K562 (cell line): ENCODE results near the gene PLP2. TPM values are rescaled to one million over a fixed set of nuclear protein-coding genes. Genes with fewer than 3 reads are reported as not detected.

Source experiments
- AFF1 ChIP-seq, 2 experiments: fragments of 450-650 bp; IDR thresholded peaks; 2 replicates each; pipeline ENCODE4 v1.6.1; 2018; ENCODE audit warnings: mild to moderate bottlenecking in 2 of 2, low read depth in 1 of 2; ENCODE audit not compliant: partially characterized antibody in 2 of 2
- ARHGAP35 ChIP-seq: fragments of 450-650 bp; IDR thresholded peaks from 2 replicates; pipeline ENCODE4 v1.6.1; 2018; ENCODE audit not compliant: partially characterized antibody
- DLX4 ChIP-seq: fragments of 250-450 bp; sonication (Bioruptor Pico); IDR thresholded peaks from 2 replicates; pipeline ENCODE4 v1.6.1; 2021; ENCODE audit warnings: mild to moderate bottlenecking
- FOSL1 ChIP-seq: fragments of 200-800 bp; sonication (Bioruptor generic); conservative IDR thresholded peaks from 2 replicates; pipeline ENCODE4 v1.6.1; 2016; ENCODE audit warnings: missing genetic modification characterization, missing compliant biosample characterization
- MCM3 ChIP-seq: fragments of 450-650 bp; IDR thresholded peaks from 2 replicates; pipeline ENCODE4 v1.6.1; 2016
- MEF2D ChIP-seq: conservative IDR thresholded peaks from 2 replicates; pipeline ENCODE4 v1.6.1; 2016; ENCODE audit warnings: low read depth, missing genetic modification characterization, missing compliant biosample characterization
- PATZ1 ChIP-seq: fragments of 250-450 bp; sonication (Bioruptor Pico); IDR thresholded peaks from 2 replicates; pipeline ENCODE4 v1.5.0; 2020; ENCODE audit warnings: mild to moderate bottlenecking, borderline replicate concordance
- POLR2G ChIP-seq: fragments of 200-400 bp; formaldehyde crosslinking; IDR thresholded peaks from 2 replicates; pipeline ENCODE4 v1.6.1; 2017; ENCODE audit warnings: low read depth, mild to moderate bottlenecking, antibody characterized with exemption, low read length, moderate library complexity
- RBM22 ChIP-seq: fragments of 200-400 bp; formaldehyde crosslinking; IDR thresholded peaks from 2 replicates; pipeline ENCODE4 v1.6.1; 2018; ENCODE audit warnings: low read length, low read depth; ENCODE audit not compliant: poor library complexity, severe bottlenecking
- RUNX1 ChIP-seq: sonication (generic); IDR thresholded peaks from 2 replicates; pipeline ENCODE4 v1.6.1; 2016; ENCODE audit warnings: antibody characterized with exemption, low read depth
- TARDBP ChIP-seq: fragments of 450-650 bp; IDR thresholded peaks from 2 replicates; pipeline ENCODE4 v1.6.1; 2016
- TEAD4 ChIP-seq, 2 experiments: sonication (generic) in 1 of 2; formaldehyde crosslinking in 1 of 2; IDR thresholded peaks; 2 replicates each; pipeline versions ENCODE4 v1.6.1 to v1.8.0; 2012 to 2022; ENCODE audit warnings: borderline replicate concordance in 1 of 2, inconsistent platforms in 1 of 2, low read length in 1 of 2, mild to moderate bottlenecking in 1 of 2, missing genetic modification reagents in 1 of 2
- ZBTB33 ChIP-seq: sonication (generic); formaldehyde crosslinking; IDR thresholded peaks from 2 replicates; pipeline ENCODE4 v1.8.1; 2023; ENCODE audit warnings: mild to moderate bottlenecking, missing genetic modification reagents
- ZNF518B ChIP-seq: fragments of 250-450 bp; sonication (Bioruptor Pico); IDR thresholded peaks from 2 replicates; pipeline ENCODE4 v1.5.0; 2021; ENCODE audit warnings: mild to moderate bottlenecking, moderate library complexity
- polyA plus RNA-seq, 8 experiments: library from polyadenylated mRNA; depleted of rRNA in 4 of 8; stranded (reverse) in 5 of 8; unstranded in 3 of 8; fragments of >200 nt; fragmentation: Nextera tagmentation in 2 of 8; fragmentation: Illumina TruSeq in 1 of 8; extraction: Ambion mirVana in 2 of 8; extraction: Trizol in 1 of 8; gene quantifications; 2 replicates each; pipeline versions ENCODE4 v1.2.1 to v1.2.3, GENCODE V29; 2011 to 2014; ENCODE audit warnings: inconsistent platforms in 1 of 8, missing spikeins in 1 of 8
- total RNA-seq, 7 experiments: library from RNA; depleted of rRNA in 6 of 7; stranded (reverse); fragments of >200 nt in 6 of 7; fragmentation: Illumina TruSeq in 2 of 7; extraction: Trizol in 2 of 7; gene quantifications; 2 replicates each; pipeline versions ENCODE4 v1.2.1 to v1.2.3, GENCODE V29; 2011 to 2021; ENCODE audit warnings: low replicate concordance in 1 of 7

PLP2 gene
- total and polyA plus RNA-seq, 9 of the 15 experiments (the other 6 are each of a cell fraction or from before 2014, with no cell fraction given) = 34.7 to 236 (median 112) TPM

- no peak for TF ChIP-seq PATZ1
- peak; percentile 93 for TF ChIP-seq ZBTB33
- TF ChIP-seq POLR2G = peak; percentile 47; the same call in 1 of the 2 replicates
- no peak for TF ChIP-seq TARDBP
- TF ChIP-seq RBM22 = peak; percentile 21
- TF ChIP-seq FOSL1 (tag) = no peak
- no peak for TF ChIP-seq MEF2D (tag)
- no peak for TF ChIP-seq DLX4 (CRISPR knock-in tag)
- no peak for TF ChIP-seq ARHGAP35
- no peak for TF ChIP-seq MCM3
- no peak for TF ChIP-seq TEAD4 (IDR thresholded peaks at IDR 0.05; ENCODE audit: low read length)
- TF ChIP-seq TEAD4 (CRISPR knock-in tag; IDR thresholded peaks at IDR 0.05; ENCODE audit: borderline replicate concordance) = no peak
- TF ChIP-seq AFF1 (IDR thresholded peaks at IDR 0.05; ENCODE audit: low read depth in 1 of 2, partially characterized antibody in 2 of 2) = no peak
- TF ChIP-seq RUNX1 = no peak
- TF ChIP-seq ZNF518B (CRISPR knock-in tag) = no peak
Observed at GRCh38 chrX:49177873-49178480, 6.3 kb downstream of the PLP2 start (continued).
